HG02610 (cell line): ENCODE measurements around the gene MACROH2A1.
A peak's percentile ranks its signal among the peaks of the same experiment; 100 is the strongest.

Experiments
- ATAC-seq: cut with Tn5 transposase; IDR thresholded peaks from one replicate; pipeline ENCODE4 v1.9.1; 2021; ENCODE audit warnings: mild to moderate bottlenecking, moderate library complexity; ENCODE audit not compliant: unreplicated experiment

The MACROH2A1 gene

DNA sequence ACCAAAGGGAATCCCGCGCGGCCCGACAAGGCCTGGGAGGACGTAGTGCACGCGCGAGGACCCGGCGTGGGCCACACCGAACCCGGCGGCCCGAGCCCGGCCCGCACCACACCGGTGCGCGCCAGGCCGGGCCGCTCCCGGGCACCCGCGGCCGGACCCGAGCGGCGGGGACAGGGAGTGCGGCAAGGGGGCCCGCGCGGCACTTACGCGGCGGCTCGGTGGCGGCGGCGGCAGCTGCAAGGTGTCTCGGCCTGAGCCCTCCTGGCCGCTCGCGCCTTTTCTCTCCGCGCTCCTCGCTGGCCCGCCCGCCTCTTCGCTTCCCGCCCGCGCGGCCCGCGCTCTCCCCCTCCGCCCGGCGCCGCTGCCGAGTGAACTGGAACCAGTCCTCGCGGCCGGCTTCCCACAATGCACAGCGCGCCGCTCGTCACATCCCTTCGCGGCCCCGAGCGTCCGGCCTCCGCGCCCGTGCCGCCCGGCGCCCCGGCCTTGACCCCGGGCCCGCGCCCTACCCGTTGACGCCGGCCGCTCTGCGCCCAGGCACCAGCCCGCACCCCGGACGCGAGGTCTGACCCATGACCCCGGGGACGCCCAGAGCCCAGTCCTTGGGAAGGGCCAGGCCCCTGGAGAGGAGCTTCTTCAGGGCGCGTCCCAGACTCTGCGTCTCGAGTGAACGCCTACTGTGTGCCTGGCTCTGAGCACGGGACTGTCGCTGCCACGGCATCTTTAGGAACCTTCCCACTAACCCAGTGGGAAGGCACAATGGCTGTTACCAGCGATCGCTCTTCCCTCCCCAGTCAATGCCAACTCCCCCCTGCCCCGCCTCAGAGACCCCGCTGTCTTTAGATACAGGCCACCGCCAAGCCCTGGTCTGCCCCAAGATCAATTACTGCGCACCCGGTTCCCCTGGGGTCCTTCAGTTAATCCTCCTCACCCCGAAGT is at the start of gene MACROH2A1:
Gene MACROH2A1 (minus strand): TSS at position 377 of the 939 bp plus-strand sequence. CDS start 10,138 bp downstream, outside the sequence.
- ATAC-seq = peak; percentile 87

DNA sequence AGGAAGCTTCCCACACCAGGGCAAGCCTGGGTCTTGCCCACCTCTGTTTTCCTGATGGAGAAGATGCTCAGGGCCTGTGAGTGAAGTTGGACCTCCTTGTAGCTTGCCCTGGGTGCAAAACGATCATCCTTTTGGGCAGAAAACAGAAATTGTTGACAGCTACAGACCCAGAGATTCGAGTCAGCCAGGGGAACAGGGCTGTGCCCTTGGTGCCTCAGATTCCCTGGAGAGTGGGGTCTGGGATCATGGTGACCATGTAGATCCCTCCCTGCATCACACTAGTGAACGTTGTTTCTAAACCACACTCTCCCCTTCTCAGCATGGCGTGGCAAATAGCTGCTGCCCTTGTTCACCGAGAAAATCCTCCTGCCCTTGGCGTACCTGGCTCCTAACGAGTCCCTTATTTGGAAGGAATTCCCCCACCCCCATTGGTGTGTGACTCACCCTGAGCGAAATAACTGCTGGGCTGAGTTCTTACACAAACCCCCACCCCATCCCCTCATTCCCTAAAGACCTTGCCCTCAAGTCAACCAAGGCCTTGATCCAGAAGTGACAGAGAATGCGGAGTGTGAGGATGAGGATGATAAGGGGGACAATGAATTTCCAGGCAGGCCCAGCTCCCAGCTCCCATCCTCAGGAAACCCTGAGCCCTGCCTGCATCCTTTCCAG is 49.2 kb upstream of the MACROH2A1 start:
- ATAC-seq = no peak

DNA sequence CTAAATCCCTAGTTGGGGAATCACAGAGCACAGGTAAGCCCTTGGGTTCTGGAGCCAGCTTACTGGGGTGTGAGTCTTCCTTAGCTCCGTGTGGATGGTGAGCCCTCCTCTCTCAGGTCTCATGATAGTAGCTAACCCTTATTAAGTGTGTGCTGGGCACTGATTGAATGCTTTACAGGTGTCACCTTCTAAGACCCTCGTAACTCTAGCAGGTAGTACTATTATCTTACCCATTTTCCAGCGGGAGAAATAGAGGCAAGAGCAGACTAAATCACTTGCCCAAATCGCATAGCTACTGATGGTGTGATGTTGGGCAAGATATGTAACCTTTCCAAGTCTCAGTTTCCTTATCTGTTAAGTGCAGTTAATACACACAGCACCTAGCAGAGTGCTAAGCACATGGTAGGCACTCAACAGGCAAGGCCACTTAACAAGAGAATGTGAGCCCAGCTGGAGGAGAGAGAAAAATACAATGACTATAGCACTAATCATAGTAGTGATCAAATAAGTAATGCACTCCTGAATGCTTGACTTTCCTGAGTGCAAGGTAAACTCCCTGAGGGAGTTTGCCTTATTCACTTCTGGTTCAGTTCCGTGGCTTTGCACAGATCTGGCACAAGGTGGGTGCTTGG is 48.4 kb upstream of the MACROH2A1 start, which contains the start of gene DCANP1:
Gene DCANP1 (minus strand): TSS at position 51 of the 632 bp plus-strand sequence. CDS start 240 bp downstream, outside the sequence.
- no peak for ATAC-seq

DNA sequence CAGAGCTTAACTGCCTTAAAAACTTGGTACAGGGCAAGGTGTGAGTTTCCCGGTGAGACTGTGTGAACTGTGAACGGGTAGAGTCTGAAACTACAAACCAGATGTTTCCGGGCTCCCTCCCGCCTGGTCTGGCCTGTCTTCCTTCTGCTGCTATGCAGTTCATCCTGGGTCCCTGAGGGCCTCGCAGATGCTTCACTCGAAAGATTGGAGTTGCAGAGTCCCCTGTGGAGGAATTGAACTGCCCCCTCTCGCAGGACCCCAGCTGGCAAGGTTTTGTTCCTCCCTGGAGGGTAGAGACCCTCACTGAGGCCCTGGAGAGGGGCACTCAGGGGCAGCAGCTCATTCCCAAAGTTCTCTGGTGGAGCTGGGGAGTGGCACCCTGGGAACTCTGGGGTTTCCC is 47.6 kb upstream of the MACROH2A1 start:
- no peak for ATAC-seq

DNA sequence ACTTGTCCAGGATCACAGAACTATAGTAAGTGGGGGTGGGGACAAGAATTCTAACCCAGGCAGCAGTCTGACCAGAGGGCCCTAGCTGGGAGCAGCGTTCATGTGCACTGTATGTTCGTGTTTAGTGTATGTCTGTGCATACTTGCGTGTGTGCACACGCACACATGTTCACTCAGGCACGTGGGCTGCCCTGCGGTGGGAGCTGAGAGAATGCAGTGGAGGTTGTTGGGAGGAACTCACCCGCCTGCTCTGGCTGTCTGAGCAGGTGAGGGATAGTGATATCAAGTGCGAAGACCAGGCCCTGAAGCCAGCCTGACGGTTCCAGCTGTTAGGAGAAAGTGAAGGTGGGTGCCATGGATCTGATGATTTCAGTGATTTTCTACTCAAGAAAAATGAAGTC is 47.2 kb upstream of the MACROH2A1 start:
- ATAC-seq = no peak

DNA sequence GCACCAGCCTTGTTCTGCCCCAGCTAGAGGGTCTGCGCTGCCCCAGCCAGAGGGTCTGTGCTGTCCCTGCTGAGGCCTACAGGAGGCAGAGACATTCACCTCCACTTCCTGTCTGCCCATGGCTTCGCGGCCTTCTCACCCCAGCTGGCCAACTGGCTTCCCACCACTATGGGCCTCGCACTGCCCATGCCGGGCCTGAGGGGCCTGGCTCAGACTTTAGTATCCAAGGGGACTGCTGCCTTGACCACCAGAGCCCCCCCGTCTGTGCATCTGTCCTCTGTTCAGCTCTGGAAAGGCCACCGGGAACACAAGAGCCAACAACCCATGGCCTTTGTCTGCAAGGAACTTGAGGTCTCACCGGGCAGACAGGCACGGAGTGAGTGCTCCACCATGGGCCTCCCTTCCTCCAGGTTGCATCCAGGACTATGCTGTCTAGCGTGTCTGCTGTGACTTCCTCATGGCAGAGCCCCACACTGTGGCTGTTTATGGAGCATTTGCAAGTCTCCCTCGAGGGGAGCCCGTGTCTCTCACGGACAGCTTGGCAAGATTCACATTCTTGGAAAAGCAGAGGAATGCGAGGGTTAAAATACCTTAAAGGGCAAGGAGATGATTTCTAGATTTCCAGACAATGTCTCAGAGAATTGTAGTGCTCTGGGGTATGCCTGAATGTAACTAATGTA is 46.4 kb upstream of the MACROH2A1 start:
- no peak for ATAC-seq

DNA sequence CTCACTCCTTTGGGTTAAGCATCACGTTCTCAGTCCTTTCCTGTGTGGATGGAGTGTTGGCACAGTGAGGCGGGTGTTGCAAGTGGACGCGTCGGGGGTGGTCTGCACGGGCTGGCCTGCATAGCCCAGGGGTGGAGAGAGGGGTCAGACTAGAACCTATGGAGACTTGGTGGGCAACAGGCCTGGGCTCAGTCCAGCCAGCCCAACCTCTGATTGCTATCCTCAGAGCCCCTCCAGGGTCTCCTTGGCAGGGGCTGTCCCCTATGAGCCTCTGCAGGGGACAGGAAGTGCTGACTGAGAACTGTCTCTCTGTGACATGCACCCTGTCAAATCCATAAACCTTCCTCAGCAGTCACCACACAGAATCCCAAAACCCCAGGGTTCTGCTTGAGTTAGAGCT is 45.9 kb upstream of the MACROH2A1 start:
- ATAC-seq = no peak

DNA sequence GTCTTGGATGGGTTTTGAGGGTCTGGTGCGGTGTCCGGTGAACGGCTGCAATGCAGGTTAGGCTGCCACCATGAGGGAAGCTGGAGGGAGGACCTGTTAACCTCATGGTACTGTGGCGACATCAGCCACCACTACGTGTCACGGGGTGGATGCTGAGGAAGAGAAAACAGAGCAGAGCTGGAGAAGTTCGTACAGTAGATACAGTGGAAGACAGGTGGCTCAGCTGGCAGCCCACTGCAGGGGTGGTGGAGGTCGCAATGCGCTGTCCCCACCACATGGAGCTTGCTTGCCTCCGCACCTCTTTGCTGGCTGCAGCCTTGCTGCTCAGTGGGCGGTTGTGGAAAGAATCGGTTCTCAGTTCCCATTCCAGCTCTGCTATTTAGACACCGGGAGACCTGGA is 45.3 kb upstream of the MACROH2A1 start:
- no peak for ATAC-seq

DNA sequence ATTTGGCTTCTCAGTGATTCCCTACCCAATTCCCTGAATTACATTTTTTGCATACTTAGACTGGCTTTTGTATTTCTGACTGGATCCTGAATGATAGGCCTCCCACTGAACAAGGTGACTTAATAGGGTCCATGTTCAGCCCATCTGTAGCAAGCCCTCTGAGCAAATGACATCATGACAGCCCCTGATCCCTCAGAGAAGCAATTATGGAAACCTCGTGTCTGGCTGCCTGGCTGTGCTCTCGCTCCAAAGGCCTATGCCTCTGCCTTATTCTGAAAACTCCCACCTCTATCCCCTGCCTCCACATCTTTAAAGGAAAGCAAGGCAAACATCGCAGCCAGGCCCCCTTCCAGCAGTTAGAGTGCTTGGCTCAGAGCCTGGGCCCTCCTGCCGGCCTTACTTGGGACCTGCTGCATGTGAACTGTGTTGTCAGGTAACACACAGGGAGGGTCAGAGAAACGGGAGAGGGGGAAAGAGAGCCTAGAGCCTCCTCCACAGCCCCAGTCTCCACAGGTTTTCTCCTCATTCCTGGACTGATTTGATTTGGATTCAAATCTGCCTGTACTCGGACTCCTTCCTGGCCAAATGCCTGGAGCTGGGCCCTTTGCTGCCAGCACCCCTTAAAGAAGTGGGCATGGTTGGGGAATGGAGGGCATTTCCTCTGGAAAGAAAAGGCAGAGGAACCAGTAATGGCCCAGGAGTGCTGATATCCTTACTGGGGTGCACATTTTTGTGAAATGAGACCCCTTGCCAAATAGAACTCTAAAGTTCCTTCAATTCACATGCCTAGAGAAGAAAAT is 44.3 kb upstream of the MACROH2A1 start:
- no peak for ATAC-seq

DNA sequence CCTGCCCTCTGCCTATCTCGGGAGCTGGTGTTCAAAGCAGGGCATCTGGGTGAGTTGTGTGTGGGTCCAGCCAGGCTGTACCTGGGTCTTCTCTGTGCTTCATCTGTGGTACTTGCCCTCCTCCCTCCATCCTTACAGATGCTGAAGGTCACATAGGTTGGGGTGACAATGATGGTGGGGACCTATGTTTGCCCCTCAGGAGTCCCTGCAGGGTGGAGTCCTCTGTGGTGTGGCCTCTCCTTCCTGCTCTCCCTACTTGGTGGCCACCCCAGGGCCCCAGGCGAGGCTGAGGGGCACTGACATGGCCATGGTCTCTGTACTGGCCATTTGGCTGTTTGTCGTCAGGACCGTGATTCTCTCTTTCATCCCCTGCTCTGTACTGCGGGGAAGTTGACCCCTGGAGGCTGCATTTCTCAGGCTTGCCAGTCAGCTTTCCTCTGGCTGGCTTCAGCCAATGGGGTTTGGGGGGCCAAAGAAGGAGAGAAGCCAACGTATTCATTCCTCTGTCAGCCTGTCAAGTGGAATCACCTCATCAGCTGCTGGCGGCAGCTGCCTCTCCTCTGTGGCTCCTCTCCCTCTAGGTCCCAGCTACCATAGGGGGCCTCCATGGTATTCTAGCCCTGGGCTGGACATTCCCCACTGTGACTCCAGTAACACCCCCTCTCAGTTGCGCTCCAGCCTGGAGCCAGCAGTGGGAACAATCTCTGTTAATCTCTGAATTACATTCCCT is 43.6 kb upstream of the MACROH2A1 start:
- ATAC-seq = no peak

DNA sequence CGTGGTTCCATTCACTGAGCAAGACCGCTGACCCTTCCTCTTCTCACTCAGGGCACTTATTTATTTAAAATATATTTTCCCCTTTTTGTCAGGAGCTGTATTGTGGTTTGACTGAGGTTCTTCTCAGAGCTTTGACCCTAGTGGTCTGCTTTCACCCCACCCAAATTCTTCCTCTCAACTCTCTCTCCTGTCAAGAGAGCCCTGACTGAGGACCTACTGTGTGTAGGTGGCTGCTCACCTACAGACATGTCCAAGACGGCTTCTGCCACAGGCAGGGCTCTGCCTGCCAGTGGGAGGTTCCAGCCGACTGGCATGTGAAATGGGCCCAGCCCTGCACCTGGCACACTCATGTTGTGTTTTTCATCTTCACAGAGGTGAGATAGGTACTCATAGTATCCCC is 42.9 kb upstream of the MACROH2A1 start:
- ATAC-seq = no peak

DNA sequence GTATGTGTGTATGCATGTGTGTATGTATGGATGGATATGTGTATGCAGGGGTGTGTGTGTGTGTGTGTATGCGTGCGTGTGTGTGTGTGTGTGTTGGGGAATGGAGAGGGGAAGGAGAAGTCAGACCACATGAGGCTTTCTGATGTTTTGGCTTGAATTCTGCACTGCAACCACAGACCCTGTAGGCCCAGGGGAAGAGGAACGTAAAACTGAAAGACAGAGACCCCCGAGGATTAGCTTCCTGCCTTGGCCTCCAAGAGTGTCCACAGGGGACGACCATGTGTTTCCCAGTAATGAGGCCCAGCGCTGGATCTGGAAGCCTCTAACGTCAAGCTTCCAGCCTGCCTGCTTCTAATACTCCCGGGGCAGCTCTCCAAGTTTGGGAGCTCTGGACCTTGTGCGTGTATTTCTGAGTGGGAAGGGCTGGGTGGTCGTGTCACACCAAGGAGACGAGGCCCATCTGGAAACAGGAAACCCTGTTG is 42.4 kb upstream of the MACROH2A1 start:
- no peak for ATAC-seq

DNA sequence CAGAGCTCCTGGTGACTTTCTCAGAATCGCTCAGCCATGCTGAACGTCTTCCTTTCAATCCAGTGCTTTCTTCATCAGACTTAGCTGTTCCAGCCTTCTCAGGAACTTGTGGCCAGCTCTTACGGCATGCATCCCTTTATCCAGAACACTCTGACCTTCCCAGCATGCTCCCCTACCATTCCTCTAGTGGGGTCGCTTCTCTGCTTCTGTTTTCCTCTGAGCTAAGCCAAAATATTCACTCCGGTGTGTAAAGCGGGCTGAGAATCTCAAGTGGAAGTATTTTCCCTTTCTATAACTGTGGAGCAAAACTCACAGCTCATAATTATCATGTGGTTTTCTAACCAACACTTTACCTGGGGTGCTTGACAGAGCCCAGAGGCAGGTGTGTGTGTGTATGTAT is 41.9 kb upstream of the MACROH2A1 start:
- ATAC-seq = no peak

DNA sequence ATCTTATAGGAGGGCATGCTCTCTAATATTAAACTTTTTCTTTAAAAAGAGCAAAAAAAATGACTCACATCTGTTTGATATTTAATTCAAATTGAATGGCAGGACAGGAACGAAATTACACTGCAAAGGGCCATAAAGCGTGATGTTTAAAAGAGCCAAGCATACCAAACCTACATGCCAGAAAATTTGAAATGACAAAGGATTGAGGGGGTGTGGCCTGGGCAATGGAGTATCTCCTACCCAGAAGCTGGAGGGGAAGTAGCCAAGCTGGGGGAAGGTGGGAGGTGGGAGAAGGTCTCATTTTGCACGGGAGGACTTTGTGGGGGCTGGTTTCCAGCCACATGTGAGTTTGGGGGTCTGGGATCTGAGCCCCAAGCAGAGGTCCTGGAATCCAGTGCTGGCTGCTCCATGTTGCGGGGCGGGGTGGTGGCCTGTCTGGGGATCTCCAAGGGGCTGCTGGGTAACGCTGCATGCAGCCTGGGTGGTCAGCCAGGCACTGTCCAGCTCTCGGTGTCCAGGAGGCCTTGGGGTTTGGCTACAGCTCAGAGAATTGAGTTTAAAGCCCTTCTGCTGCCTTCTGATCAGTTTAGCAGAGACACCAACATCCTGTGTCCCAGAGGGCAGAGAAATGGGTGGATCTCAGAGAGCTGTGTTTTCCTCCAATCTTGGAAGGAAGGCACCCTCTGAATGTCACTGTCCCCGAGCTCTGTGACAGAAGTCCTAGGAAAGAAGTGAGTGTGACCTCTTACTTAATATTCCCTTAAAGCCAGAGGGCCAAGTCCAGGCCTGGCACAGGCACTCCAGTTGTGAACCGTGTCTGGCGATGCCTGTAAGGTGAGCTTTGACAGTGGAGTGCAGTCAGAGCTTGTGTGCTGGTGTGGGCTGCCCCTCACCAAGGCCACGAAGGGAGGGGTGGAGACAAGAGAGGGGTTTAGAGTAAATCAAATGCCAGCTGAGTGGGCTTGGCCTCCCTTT is 40.5 kb upstream of the MACROH2A1 start:
- no peak for ATAC-seq

DNA sequence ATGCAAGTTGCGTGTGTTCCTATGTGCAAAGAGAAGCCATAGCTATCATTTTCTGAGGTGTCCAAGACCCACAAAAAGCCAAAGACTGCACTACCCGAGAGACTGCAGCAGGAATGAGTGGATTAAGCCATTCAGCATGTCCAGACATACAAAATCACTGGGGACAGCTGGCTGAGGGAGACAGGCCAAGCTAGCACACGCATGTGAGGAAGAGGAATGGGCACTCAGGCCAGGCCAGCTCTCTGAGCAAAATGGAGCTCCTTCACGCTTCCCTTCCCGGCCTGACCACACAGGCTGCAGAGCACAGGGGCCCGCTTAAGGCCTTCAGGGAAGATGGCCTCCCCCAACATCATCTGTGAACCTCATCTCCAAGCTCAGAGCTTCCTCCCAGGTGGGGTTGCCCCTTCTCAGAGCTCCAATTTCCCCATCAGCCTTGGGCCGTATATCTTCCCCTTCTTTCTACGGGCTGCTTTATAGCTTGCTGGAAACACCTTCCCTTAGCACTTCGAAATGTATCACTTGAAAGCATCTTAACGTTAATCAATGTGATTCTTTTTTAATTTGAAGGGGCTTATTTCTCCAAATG is 39.7 kb upstream of the MACROH2A1 start:
- no peak for ATAC-seq

DNA sequence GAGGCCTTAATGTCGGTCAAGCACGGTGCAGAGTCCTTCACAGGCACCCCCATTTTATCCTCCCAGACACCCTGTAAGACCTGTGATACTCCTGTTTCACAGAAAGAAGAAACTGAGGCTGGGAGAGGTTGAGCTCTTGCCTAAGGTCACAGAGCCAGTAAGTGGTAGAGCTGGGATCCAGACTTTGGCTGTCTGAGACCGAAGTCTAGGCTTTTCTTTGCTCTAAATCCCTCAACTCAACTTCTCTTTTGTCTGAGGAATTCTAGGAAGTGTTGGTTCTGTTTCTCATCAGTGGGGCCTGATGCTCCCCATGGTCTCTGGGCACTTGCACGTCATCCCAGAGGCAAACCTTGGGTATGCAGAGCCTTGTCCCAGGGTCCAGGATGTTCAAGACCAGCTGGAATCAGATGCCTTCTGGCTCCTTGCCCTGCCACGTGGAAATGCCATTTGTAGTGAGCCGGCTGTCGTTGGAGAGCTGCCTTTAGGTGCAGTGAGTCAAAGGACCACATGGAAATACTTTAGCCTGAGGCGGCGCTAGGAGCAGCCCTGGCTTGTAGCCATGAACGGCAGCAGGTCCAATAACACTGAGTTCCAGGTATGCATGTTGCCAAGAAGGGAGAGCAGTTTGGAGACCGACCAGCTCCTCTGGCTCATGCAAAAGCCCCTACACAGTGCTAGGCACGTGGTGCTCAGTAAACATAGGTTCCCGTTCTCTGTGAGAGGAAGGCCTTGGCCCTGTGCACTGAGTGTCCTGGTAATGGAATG is 38.9 kb upstream of the MACROH2A1 start:
- no peak for ATAC-seq

DNA sequence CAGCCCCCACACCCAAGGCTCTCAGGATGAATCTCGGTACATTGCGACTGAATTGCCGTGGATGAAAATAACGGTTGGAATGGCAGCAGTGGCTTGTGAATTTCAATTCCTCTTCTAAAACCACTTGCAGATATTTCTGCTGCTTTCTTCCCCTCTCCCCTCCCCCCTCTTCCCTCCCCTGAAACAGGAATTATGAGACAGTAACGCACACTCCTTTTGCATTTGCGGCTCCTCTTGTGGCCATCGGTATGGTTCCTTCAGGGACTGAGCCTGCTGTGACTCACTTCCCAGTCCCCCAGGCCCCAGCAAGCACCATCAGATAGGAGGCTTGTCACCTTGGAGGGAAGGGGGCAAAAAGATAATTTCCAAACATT is 38.4 kb upstream of the MACROH2A1 start:
- no peak for ATAC-seq
